M059J (cell line): ENCODE measurements around the gene FAM53B. TPM values are rescaled to one million over a fixed set of nuclear protein-coding genes. Genes with fewer than 3 reads are reported as not detected.
"Not testable (repeated sequence)": the region's sequence is repeated elsewhere in the genome, so short reads cannot be mapped to it uniquely, and the experiment has no call there.

Experiments used
- DNase-seq: peaks from one replicate; pipeline ENCODE4 v3.0.0-alpha.2; 2012; ENCODE audit warnings: low read depth
- total RNA-seq: library from RNA; depleted of rRNA; stranded (reverse); fragments of >200 nt; shearing (Covaris generic); gene quantifications from 2 replicates; pipeline ENCODE4 v1.2.3, GENCODE V29; 2014

The FAM53B gene
- total RNA-seq, 1 experiment from 2014 or later = 16.7 TPM

DNA sequence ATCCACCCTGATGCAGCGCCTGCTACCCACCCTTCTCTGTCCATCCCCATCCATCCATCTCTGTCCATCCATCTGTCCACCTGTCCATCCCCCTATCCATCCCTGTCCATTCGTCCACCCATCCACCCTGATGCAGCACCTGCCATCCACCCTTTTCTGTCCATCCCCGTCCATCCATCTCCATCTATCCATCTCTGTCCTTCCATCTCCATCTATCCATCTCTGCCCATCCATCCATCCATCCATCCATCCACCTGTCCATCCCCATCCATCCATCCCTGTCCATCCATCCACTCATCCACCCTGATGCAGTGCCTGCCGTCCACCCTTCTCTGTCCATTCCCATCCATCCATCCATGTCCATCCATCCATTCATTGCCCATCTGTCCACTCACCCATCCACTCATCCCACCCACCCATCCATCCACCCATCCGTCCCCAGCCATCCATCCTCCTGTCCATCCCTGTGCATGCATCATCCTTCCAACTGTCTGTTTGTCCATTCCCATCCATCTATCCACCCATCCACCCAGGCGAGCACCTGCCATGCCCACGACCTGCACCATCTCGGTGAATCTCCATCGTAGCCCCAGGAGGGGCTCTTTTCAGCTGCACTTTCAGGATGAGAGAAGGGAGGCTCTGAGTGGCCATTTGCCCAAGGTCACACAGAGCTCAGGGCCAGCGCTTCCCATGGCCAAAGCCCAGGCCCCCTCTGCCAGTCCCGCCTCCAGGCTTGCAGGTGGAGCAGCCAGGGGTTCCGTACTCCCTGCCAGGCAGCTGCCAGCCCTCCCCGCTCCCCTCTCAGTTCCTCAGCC lies 145.2 kb downstream of the FAM53B start:
- no peak for DNase-seq

DNA sequence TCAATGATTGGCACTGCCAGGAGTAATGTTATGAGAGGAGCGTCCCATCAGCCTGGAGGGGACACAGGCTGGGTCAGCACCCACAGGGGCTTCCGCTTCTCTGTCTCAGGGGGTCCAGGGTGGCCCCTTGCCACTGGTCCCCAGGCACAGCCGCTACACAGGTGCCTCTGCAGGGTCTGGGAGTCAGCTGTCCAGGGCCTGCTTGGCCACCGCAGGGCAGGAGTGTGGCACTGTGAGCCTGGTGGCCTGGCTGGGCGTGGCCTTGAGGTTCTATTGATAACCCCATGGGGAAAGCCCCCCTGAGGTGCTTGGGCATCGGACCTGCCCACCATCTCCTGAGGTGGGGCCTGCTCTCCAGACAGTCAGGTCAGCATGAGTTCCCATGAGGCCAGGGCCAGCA lies 146.0 kb downstream of the FAM53B start:
- no peak for DNase-seq

DNA sequence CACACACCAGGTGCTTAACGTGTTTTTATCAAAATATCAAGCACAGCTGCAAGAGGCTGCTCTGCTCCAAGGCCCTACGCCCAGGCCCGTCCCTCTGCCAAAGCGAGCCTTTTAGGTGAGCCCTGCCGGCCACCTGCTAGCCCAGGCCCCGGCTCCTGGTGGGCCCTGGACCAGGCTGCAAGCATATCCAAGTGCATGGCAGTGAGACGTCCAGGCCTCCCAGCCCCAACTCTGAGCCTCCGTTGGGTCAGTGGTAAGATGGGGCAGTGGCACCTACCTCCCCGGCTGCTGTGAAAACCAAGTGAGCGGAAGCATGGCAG lies 146.4 kb downstream of the FAM53B start:
- DNase-seq = no peak

DNA sequence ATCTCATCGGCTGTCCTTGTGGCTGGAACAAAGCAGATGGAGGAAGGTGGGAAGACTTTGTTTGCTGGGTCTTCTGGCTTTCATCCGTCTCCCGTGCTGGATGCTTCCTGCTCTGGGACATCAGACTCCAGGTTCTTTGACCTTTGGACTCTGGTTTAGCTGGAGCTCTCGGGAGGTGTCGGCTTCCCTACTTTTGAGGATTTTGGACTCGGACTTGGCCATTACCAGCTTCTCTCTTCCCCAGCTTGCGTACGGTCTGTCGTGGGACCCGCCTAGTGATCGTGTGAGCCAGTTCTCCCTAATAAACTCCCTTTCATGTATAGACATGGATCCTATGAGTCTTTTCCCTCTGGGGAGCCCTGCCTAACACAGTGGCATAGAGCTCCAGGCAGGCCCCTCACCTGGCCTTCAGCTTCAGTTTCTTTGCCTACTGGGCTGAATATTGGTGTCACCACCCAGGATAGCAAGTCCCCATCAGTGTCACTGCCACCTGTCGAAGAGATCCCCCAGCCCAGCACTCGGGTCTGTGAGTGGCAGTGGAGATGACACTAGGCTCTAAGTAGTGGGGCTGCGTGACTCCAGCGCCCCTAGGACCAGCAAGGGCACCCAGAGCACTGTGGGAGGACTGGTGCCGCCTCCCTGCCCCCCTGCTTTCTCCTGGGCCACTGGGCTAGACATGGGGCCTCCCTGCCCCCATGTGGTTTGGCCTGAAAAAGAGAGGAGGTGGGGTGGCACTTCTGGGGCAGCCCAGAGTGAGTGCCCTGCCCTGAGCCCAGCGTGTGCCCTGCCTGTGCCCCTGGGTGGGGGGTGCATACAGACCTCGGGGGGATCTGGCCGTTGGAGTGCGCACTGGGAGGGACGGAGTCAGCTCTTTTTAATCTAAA lies 147.0 kb downstream of the FAM53B start:
- no peak for DNase-seq

DNA sequence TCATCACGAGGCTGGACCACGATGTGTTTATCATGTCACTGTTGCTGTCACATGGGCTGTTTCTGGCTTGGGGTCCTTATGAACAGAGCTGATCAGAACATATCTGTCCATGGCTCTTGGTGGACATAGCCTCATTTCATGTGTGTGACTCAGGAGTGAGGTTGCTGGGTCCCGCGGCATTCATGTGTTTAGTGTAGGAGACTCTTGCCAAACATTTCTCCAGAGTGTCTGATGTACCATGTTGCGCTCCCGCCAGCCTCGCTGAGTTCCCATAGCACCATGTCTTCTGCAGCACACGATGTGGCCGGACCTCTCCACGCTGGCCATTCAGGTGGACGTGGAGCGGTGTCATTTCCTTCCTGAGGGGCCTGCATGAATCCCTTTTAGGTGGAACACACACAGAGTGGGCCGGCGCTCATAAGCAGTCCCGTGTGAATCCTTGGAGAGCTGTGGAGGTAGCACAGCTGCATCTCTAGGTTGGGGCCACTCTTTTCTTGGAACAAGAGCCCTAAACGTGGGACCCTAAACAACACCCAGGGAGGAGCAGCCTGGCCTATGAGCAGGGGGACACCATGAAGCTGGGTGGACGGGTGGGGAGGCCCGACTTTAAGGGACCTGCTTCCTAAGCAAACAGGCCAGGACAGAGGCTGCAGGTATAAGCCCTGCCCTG lies 147.9 kb downstream of the FAM53B start:
- DNase-seq = no peak

DNA sequence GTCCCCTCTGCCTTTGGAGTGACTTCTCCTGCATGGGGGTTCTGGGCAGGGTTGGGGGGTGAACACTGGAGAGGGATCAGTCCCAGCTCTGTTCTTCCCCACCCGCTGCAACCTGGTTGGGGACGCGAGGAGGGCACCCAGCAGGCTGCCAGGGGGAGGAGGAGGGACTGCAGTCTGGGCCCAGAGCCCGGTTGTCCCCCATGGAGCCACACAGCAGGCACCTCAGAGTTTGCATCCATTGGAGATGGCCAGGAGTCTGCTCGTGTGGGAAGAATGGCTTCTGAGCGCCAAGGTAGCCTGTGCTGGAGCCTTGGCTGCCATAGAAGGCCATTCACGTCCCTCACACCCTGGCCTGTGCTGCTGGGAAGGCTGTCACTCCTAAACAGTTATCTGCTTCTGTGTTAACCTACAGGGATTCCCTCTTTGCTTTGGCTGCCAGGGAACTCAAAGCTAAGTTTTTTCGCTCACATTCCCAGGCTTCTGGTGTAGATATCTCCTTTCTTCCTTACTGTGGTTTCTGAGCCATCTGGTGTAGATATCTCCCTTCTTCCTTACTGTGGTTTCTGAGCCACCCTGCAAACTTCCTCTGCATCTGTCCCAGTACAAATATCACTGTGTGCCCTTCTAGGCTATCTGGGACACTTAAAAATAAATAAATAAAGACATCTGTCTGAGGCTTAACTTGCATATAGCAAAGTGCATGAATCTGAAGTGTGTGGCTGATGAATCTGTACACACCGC lies 148.9 kb downstream of the FAM53B start:
- no peak for DNase-seq

DNA sequence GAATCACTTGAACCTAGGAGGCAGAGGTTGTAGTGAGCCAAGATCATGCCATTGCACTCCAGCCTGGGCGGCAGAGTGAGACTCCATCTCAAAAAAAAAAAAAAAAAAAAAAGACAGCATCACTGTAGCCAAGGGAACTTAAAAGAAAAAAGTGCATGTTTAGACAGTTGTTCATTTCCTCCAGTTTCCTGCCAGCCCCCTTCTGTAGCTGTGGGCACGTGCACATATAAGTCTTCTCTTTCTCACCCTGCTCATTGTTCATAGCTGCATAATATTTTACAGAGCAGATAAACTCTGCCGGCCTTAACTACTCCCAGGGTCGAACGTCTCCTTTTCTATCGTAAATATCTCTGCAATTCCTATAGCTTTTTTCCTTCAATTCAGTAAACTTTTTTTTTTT lies 149.9 kb downstream of the FAM53B start:
- no peak for DNase-seq

- no peak for DNase-seq
Measured at GRCh38 chr10:124593431-124593985, 150.7 kb downstream of the FAM53B start.

DNA sequence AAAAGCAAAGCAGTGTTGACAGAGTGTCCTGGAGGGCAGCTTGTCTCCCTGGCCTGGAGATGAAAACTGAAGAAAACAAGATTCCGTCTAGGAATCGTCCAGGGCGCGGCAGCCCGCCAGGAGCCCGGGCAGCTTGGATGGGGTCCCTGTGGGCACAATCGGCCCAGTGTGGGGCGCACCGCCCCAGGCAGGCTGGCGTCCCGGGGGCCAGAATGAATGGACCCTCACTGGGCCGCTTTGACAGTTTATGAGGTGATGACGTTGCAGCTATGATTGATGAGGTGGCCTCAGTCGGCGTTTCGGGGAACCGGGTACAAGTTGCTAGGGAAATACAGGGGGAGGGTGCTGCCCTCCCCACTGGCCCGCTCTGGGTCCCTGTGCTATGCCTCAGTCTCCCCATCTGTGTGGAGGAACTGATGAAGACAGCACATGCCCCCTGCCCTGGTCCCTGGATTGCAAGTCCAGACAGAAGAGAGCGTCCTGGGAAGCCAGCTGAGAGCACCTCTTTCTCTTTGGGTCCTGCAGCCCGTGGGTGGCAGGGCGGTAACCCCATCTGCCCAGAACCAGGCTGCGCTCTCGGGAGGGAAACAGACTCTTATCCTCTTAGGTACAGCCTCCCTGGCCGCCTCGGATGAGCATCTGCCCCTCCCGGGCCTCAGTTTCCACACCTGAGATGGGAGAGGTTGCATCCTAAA lies 151.3 kb downstream of the FAM53B start:
- DNase-seq = no peak

DNA sequence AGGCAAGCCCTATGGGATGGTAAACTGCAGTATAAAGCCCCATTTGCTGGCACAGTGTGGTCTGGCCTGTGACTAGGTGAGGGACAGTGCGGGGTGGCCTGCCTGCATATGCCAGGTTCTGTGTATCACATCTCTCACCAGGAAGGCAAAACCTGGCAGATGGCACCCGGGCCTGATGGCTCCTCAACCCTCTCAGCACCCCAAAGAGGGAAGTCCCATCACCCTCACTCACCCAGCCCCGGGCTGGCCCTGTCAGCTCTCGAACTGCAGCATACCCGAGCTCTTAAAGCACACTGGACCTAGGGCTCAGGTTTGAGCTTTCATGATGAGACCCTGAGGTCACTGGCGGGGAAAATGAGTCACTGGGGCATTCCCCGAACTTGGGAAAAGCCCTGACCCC lies 152.1 kb downstream of the FAM53B start:
- DNase-seq = no peak

GRCh38 chr10:124591123-124591495 lies 153.1 kb downstream of the FAM53B start:
- no peak for DNase-seq

GRCh38 chr10:124590216-124591122 lies 153.7 kb downstream of the FAM53B start:
- no peak for DNase-seq

GRCh38 chr10:124589491-124590041 lies 154.6 kb downstream of the FAM53B start:
- no peak for DNase-seq

DNA sequence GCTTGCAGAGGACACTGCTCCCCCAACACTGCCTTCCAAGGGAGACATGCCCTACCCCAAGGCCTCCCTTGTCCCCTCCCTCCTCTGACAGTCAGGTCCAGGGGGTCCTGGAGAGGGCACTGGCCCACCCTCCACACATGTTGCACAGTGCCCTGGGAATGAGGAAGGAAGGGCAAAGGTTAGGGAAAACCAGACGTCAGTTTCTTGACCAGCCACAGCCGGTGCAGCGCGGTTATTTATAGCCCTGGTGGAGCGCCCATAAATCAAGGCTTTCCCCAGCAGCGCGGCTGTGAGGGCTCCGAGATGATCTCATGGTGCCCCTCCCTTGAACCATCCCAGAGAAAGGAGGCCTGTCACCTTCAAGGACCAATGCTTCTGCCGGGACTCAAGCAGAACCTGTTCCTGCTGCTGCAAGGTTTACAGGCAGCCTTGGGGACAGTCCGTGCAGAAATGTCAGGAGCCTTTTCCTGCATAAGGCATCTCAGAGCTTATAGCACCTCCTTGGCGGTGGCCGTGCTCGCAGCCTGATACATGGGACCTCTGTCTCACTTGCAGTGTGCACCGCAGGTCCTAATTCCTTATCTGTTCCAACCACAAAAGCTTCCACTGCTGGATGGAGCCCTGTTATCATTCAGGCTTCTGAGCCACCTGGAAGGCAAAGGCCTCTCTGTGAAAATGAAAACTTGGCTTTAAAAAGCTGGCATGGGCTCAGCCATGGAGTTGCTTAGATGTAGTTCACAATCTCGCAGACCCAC lies 155.3 kb downstream of the FAM53B start:
- peak; percentile 46 for DNase-seq

DNA sequence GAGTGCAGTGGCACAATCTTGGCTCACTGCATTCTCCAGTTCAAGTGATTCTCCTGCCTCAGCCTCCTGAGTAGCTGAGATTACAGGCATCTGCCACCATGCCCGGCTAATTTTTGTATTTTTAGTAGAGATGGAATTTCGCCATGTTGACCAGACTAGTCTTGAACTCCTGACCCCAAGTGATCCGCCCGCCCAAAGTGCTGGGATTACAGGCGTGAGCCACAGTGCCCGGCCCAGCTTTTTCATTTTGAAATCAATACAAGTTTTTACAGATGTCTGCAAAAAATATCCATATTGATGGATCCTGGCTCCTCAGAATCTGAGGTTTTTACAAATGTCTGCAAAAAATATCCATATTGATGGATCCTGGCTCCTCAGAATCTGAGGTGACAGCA lies 155.8 kb downstream of the FAM53B start:
- not testable (repeated sequence) for DNase-seq

- DNase-seq = no peak
Measured at GRCh38 chr10:124587811-124588211, 156.4 kb downstream of the FAM53B start.

- DNase-seq = no peak
Measured at GRCh38 chr10:124586142-124586541, 158.0 kb downstream of the FAM53B start.

DNA sequence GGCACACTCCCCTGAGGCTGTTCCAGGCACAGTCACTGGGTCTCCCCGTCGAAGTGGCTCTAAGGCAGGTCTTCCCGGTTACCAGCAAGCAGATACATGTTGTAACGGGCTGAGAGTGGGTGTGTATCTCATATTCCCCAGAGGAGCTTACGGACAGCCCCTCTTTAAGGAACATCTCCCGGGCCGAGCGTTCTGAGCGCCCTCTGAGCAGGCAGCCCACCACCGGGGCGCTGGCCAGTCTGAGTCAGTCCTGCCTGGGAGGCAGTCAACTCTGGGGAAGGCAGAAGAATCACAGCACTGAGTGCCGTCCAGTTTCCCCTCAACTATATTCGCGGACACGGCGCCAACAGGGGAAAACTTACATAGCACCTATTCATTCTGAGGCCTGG lies 165.2 kb downstream of the FAM53B start:
- DNase-seq = no peak
